GM23338 (cell line): ENCODE measurements around the gene ZGRF1. TPM values are rescaled to one million over a fixed set of nuclear protein-coding genes. Genes with fewer than 3 reads are reported as not detected.

Source experiments
- ATAC-seq: fragments of 200-7000 bp; cut with Tn5 transposase; 3 replicates; pipeline ENCODE4 v1.9.1; 2020
- DNase-seq: peaks from one replicate; pipeline ENCODE4 v3.0.0-alpha.2; 2015; ENCODE audit warnings: low spot score
- H2AFZ ChIP-seq: fragments of 200-600 bp; sonication (generic); 2 replicates; pipeline ENCODE4 v1.8.0; 2016; ENCODE audit warnings: antibody characterized with exemption, mild to moderate bottlenecking, moderate library complexity
- H3F3A ChIP-seq: fragments of 200-600 bp; sonication (generic); replicated peaks from 2 replicates; pipeline ENCODE4 v1.8.0; 2017; ENCODE audit warnings: antibody characterized with exemption, mixed run types, low read depth
- H3K27ac ChIP-seq: fragments of 200-600 bp; sonication (generic); 2 replicates; pipeline ENCODE4 v1.6.1; 2016; ENCODE audit warnings: low read depth
- H3K27me3 ChIP-seq: fragments of 200-600 bp; sonication (generic); 2 replicates; pipeline ENCODE4 v1.8.0; 2016; ENCODE audit warnings: mild to moderate bottlenecking, mixed run types, moderate library complexity; ENCODE audit not compliant: insufficient read depth
- H3K36me3 ChIP-seq: fragments of 200-600 bp; sonication (generic); 2 replicates; pipeline ENCODE4 v1.8.0; 2016; ENCODE audit warnings: mild to moderate bottlenecking; ENCODE audit not compliant: insufficient read depth
- H3K4me1 ChIP-seq: fragments of 200-600 bp; sonication (generic); 2 replicates; pipeline ENCODE4 v1.8.0; 2016; ENCODE audit warnings: mild to moderate bottlenecking, moderate library complexity; ENCODE audit not compliant: insufficient read depth
- H3K4me2 ChIP-seq: fragments of 200-600 bp; sonication (generic); 2 replicates; pipeline ENCODE4 v1.7.1; 2017; ENCODE audit warnings: mixed run types
- H3K4me3 ChIP-seq: fragments of 200-600 bp; sonication (generic); 2 replicates; pipeline ENCODE4 v1.6.1; 2016; ENCODE audit warnings: mixed run types
- H3K79me2 ChIP-seq: fragments of 200-600 bp; sonication (generic); replicated peaks from 2 replicates; pipeline ENCODE4 v1.8.0; 2017; ENCODE audit warnings: mild to moderate bottlenecking; ENCODE audit not compliant: insufficient read depth
- H3K9me2 ChIP-seq: fragments of 200-600 bp; sonication (generic); 2 replicates; pipeline ENCODE4 v1.8.0; 2017; ENCODE audit not compliant: insufficient read depth
- H4K20me1 ChIP-seq: fragments of 200-600 bp; sonication (generic); replicated peaks from 2 replicates; pipeline ENCODE4 v1.8.0; 2017; ENCODE audit warnings: mild to moderate bottlenecking; ENCODE audit not compliant: insufficient read depth
- H3K27ac Mint-ChIP-seq: 2 replicates; pipeline ENCODE4 v1.8.0; 2020; ENCODE audit warnings: inconsistent platforms, mild to moderate bottlenecking, moderate library complexity, mixed read lengths
- H3K27me3 Mint-ChIP-seq: 3 replicates; pipeline ENCODE4 v1.8.0; 2022; ENCODE audit warnings: low read depth, mild to moderate bottlenecking, moderate library complexity, mixed read lengths, inconsistent platforms; ENCODE audit not compliant: insufficient read depth, poor library complexity
- H3K36me3 Mint-ChIP-seq: 3 replicates; pipeline ENCODE4 v1.8.0; 2021; ENCODE audit warnings: low read depth, mild to moderate bottlenecking, inconsistent platforms, moderate library complexity, mixed read lengths
- H3K4me1 Mint-ChIP-seq: 3 replicates; pipeline ENCODE4 v1.8.0; 2020; ENCODE audit warnings: mild to moderate bottlenecking, inconsistent platforms, mixed read lengths
- H3K4me3 Mint-ChIP-seq: 3 replicates; pipeline ENCODE4 v1.8.0; 2021; ENCODE audit warnings: moderate library complexity, mild to moderate bottlenecking, inconsistent platforms, mixed read lengths
- H3K9me3 Mint-ChIP-seq: 3 replicates; pipeline ENCODE4 v1.8.0; 2020; ENCODE audit warnings: moderate library complexity, mild to moderate bottlenecking, inconsistent platforms, mixed read lengths
- CREB1 ChIP-seq: fragments of 250-450 bp; sonication (Bioruptor Pico); IDR thresholded peaks from 2 replicates; pipeline ENCODE4 v1.5.0; 2020; ENCODE audit warnings: low read depth, mild to moderate bottlenecking, moderate library complexity
- CTCF ChIP-seq, 2 experiments: fragments of 200-600 bp in 1 of 2; sonication (generic) in 1 of 2; conservative IDR thresholded peaks; 2 replicates each; pipeline versions ENCODE4 v1.5.1 to v1.6.1; 2016 to 2017; ENCODE audit warnings: antibody characterized with exemption in 2 of 2, low read depth in 2 of 2, mild to moderate bottlenecking in 2 of 2, moderate library complexity in 1 of 2
- EZH2 ChIP-seq: fragments of 200-600 bp; sonication (generic); IDR thresholded peaks from one replicate; pipeline ENCODE4 v1.8.0; 2017; ENCODE audit warnings: antibody characterized with exemption, mild to moderate bottlenecking, low read depth; ENCODE audit not compliant: unreplicated experiment
- EZH2phosphoT487 ChIP-seq: fragments of 200-600 bp; sonication (generic); IDR thresholded peaks from one replicate; pipeline ENCODE4 v1.8.1; 2018; ENCODE audit warnings: antibody characterized with exemption; ENCODE audit not compliant: unreplicated experiment
- JUNB ChIP-seq: IDR thresholded peaks from one replicate; pipeline ENCODE4 v1.6.1; 2016; ENCODE audit warnings: antibody characterized with exemption; ENCODE audit not compliant: unreplicated experiment
- NANOG ChIP-seq: IDR thresholded peaks from 2 replicates; pipeline ENCODE4 v1.6.1; 2016; ENCODE audit warnings: antibody characterized with exemption, borderline replicate concordance
- POLR2AphosphoS5 ChIP-seq: IDR thresholded peaks from 2 replicates; pipeline ENCODE4 v1.6.1; 2016; ENCODE audit warnings: antibody characterized with exemption, low read depth
- REST ChIP-seq: IDR thresholded peaks from one replicate; pipeline ENCODE4 v1.6.1; 2018; ENCODE audit warnings: antibody characterized with exemption; ENCODE audit not compliant: unreplicated experiment
- STAT1 ChIP-seq: IDR thresholded peaks from one replicate; pipeline ENCODE4 v1.6.1; 2016; ENCODE audit warnings: antibody characterized with exemption; ENCODE audit not compliant: unreplicated experiment
- ZNF114 ChIP-seq: fragments of 250-450 bp; sonication (Bioruptor Pico); IDR thresholded peaks from 2 replicates; pipeline ENCODE4 v1.5.0; 2020; ENCODE audit warnings: mild to moderate bottlenecking, moderate library complexity
- ZNF331 ChIP-seq: fragments of 250-450 bp; sonication (Bioruptor Pico); IDR thresholded peaks from 2 replicates; pipeline ENCODE4 v1.5.0; 2020; ENCODE audit warnings: low read depth, mild to moderate bottlenecking, moderate library complexity
- polyA plus RNA-seq: library from polyadenylated mRNA; unstranded; fragments of >200 nt; fragmentation: Nextera tagmentation; extraction: Ambion mirVana; gene quantifications from 2 replicates; pipeline ENCODE4 v1.2.1, GENCODE V29; 2016
- total RNA-seq: library from RNA; depleted of rRNA; stranded (reverse); fragments of >200 nt; shearing (Covaris generic); gene quantifications from 2 replicates; pipeline ENCODE4 v1.2.3, GENCODE V29; 2014
- TF ChIP-seq, protein P1 (sequence below): IDR thresholded peaks from 2 replicates; pipeline ENCODE4 v1.6.1; 2016; ENCODE audit warnings: antibody characterized with exemption

The ZGRF1 gene
- total and polyA plus RNA-seq, 2 experiments from 2014 or later = 41.7 to 62.6 TPM

- TF ChIP-seq REST (no peak), STAT1 (no peak), ZNF331 (no peak), NANOG (no peak), ZNF114 (CRISPR knock-in tag) (no peak), CREB1 (CRISPR knock-in tag) (no peak), CTCF (conservative IDR thresholded peaks at IDR 0.05; ENCODE audit: low read depth in 2 of 2) (no peak)
- TF ChIP-seq, protein P1, sequence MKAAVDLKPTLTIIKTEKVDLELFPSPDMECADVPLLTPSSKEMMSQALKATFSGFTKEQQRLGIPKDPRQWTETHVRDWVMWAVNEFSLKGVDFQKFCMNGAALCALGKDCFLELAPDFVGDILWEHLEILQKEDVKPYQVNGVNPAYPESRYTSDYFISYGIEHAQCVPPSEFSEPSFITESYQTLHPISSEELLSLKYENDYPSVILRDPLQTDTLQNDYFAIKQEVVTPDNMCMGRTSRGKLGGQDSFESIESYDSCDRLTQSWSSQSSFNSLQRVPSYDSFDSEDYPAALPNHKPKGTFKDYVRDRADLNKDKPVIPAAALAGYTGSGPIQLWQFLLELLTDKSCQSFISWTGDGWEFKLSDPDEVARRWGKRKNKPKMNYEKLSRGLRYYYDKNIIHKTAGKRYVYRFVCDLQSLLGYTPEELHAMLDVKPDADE = no peak
These were observed 91.4 kb downstream of the ZGRF1 start (continued) for GRCh38 chr4:112545346-112545745.

DNA sequence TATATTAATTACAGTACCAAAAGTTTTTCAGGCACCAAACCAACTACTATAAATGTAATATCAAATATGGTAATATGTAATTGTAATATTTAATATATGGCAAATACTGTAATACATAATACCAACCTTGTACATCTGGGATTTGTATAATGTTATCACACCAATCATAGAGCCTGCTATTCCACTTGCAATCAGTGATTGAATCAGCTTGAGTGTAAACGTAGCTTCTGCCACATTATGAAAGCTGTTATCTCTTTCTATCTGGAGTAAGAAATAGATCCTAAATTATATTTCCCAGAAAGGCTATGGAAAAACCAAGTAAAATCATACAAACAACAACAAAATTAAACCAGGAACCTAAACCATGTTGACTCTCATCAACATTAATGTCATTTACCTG is 96.0 kb downstream of the ZGRF1 start:
- Mint-ChIP-seq H3K4me1 (no peaks in the 10 kb centered on the region), H3K27ac (no peak overlapping the region), H3K36me3 (0 out of 3 replicates have a peak, but pooled peaks cover 3% of the 10 kb centered on the region), H3K9me3 (no peaks in the 10 kb centered on the region), H3K4me3 (no peak overlapping the region), H3K27me3 (no peaks in the 10 kb centered on the region)
- H3F3A ChIP-seq = no peaks in the 10 kb centered on the region
- no peak for DNase-seq
- no peaks in the 10 kb centered on the region for H3K4me1 ChIP-seq
- H2AFZ ChIP-seq = no peak overlapping the region
- H3K4me2 ChIP-seq = no peak overlapping the region
- no peaks in the 10 kb centered on the region for H3K36me3 ChIP-seq
- no peaks in the 10 kb centered on the region for H3K79me2 ChIP-seq
- H3K9me2 ChIP-seq = no peaks in the 10 kb centered on the region
- H3K27me3 ChIP-seq = no peaks in the 10 kb centered on the region
- no peak overlapping the region for H3K27ac ChIP-seq
- no peak overlapping the region for H3K4me3 ChIP-seq
- no peaks in the 10 kb centered on the region for H4K20me1 ChIP-seq
- ATAC-seq = no peak
- TF ChIP-seq REST (no peak), EZH2phosphoT487 (no peak), POLR2AphosphoS5 (no peak), CTCF (conservative IDR thresholded peaks at IDR 0.05; ENCODE audit: low read depth in 2 of 2) (no peak), ZNF114 (CRISPR knock-in tag) (no peak), JUNB (no peak), NANOG (no peak), CREB1 (CRISPR knock-in tag) (no peak), EZH2 (no peak), STAT1 (no peak)
